ENCODE results near the gene BRINP2. TPM values are rescaled to one million over a fixed set of nuclear protein-coding genes. Genes with fewer than 3 reads are reported as not detected.

The BRINP2 gene
- polyA plus RNA-seq, 2 of the 4 experiments (the other 2 are of a cell fraction) = 0.04 to 0.09 TPM

GRCh38 chr1:177229781-177230180 is 59.0 kb downstream of the BRINP2 start:
- Histone ChIP-seq H3K9me3 (no peaks in the 10 kb centered on the region), H3K4me1 (peaks cover 9% of the 10 kb centered on the region; the same call in 1 of the 3 replicates), H3K4me2 (no peak overlapping the region), H3K4me3 (no peak overlapping the region), H3K27ac (no peak overlapping the region)
- 87% methylated on average over 14 of the region's 20 CpGs for WGBS (ENCODE audit: missing lambda C conversion rate)
- CTCF ChIA-PET = interaction anchor here (0.8 to 2.3 kb wide), 2 partner anchors 9 to 48 kb away, joined by 3 to 9 read pairs; no protein-coding TSS in a partner anchor
- no peak for DNase-seq (ENCODE audit: low read depth in 1 of 2, low spot score in 1 of 2)
- TF ChIP-seq GATA3 (IDR thresholded peaks at IDR 0.05; ENCODE audit: borderline replicate concordance) (no peak), RFX5 (IDR thresholded peaks at IDR 0.05) (no peak), MAZ (IDR thresholded peaks at IDR 0.05; ENCODE audit: borderline replicate concordance, low read depth, low read length) (no peak), RCOR1 (IDR thresholded peaks at IDR 0.05; ENCODE audit: low read depth, low read length) (no peak), HDAC2 (IDR thresholded peaks at IDR 0.05) (no peak), HOXB13 (CRISPR knock-in tag; IDR thresholded peaks at IDR 0.05; ENCODE audit: low read depth) (no peak), MAX (IDR thresholded peaks at IDR 0.05) (no peak), EP300 (IDR thresholded peaks at IDR 0.05) (no peak), BHLHE40 (IDR thresholded peaks at IDR 0.05; ENCODE audit: low read depth, low read length) (no peak)
- FAIRE-seq = no peak
- ATAC-seq = no peak
- POLR2A ChIA-PET = no interaction called here

DNA sequence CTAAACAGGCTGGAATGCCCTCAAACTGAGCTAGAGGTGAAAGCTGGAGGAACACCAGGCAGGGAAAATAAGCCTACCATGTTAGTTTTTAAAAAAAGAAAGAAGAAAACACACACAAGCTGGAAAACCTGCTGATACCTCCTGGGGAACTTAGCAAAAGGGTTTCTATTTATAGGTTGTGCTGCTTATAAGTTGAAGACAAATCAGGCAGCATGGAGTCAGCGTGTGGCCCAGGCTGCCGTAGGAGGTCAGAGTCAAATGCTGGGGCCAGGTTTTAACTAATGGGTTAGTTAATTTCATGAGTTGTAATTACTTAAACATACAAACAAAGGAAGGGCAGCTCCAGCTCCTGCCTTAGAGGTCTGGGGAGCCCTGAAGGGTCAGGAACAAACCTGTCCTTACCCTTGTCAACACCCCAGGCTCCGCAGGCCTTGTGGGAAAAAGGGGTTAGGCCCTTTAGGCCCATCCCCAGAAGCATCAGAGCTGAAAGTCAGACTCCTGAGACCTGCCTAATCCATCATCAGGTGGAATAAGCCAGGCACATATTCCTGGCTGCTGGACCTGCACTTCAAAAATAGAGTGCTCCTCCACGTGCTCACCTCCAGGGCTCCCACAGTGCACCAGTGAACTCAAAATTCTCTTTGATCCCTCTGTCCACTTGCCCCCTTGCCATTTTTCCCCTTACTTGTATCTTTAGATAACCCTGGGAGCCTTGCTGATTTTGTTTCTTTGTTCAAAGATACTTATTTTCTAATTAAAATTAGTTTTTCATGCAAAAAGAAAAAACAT is 59.7 kb downstream of the BRINP2 start:
- DNase-seq (ENCODE audit: low read depth in 1 of 2, low spot score in 1 of 2) (no peak), ATAC-seq (no peak), FAIRE-seq (no peak)
- ChIA-PET CTCF (interaction anchor here (0.8 to 2.3 kb wide), 2 partner anchors 12 to 49 kb away, joined by 4 to 9 read pairs; no protein-coding TSS in a partner anchor), POLR2A (no interaction called here)
- Histone ChIP-seq H3K27ac (no peak overlapping the region), H3K9me3 (no peaks in the 10 kb centered on the region), H3K4me1 (peaks cover 9% of the 10 kb centered on the region; the same call in 1 of the 3 replicates), H3K4me2 (no peak overlapping the region), H3K4me3 (no peak overlapping the region)
- 68% methylated on average over 4 of the region's 4 CpGs for WGBS (ENCODE audit: missing lambda C conversion rate)
- TF ChIP-seq REST (IDR thresholded peaks at IDR 0.05) = no peak
- no peak for TF ChIP-seq ZNF302 (CRISPR knock-in tag; IDR thresholded peaks at IDR 0.05)

- no peak for FAIRE-seq
- POLR2A ChIA-PET = no interaction called here
Measured at GRCh38 chr1:177235350-177235749, 64.6 kb downstream of the BRINP2 start.

GRCh38 chr1:177236962-177237361 is 66.2 kb downstream of the BRINP2 start:
- Histone ChIP-seq H3K4me2 (no peak overlapping the region), H3K27ac (no peak overlapping the region), H3K4me3 (no peak overlapping the region), H3K4me1 (no peaks in the 10 kb centered on the region), H3K9me3 (no peaks in the 10 kb centered on the region)
- WGBS (ENCODE audit: missing lambda C conversion rate) = 59% methylated on average over 4 of the region's 4 CpGs
- no peak for TF ChIP-seq MAZ (IDR thresholded peaks at IDR 0.05; ENCODE audit: borderline replicate concordance, low read depth, low read length)
- no peak for TF ChIP-seq BHLHE40 (IDR thresholded peaks at IDR 0.05; ENCODE audit: low read depth, low read length)
- TF ChIP-seq EHMT2 (IDR thresholded peaks at IDR 0.05; ENCODE audit: low read depth) = no peak
- TF ChIP-seq JUN (IDR thresholded peaks at IDR 0.05) = no peak
- TF ChIP-seq MAX (IDR thresholded peaks at IDR 0.05) = no peak
- no peak for TF ChIP-seq MYC (IDR thresholded peaks at IDR 0.05; ENCODE audit: borderline replicate concordance, low read length)
- no peak for TF ChIP-seq FOSB (CRISPR knock-in tag; IDR thresholded peaks at IDR 0.05)
- no peak for TF ChIP-seq CBX2 (IDR thresholded peaks at IDR 0.05; ENCODE audit: borderline replicate concordance, low read depth)
- TF ChIP-seq HOXB13 (CRISPR knock-in tag; IDR thresholded peaks at IDR 0.05; ENCODE audit: low read depth) = no peak
- no peak for TF ChIP-seq POLR2AphosphoS2 (conservative IDR thresholded peaks at IDR 0.05; ENCODE audit: low read length)
- TF ChIP-seq HES2 (IDR thresholded peaks at IDR 0.05) = no peak
- TF ChIP-seq NR3C1 (IDR thresholded peaks at IDR 0.05) = no peak
- TF ChIP-seq RFX5 (IDR thresholded peaks at IDR 0.05) = no peak
- TF ChIP-seq CHD4 (IDR thresholded peaks at IDR 0.05; ENCODE audit: borderline replicate concordance) = no peak
- TF ChIP-seq GATA3 (IDR thresholded peaks at IDR 0.05; ENCODE audit: borderline replicate concordance) = no peak
- TF ChIP-seq, protein P1, sequence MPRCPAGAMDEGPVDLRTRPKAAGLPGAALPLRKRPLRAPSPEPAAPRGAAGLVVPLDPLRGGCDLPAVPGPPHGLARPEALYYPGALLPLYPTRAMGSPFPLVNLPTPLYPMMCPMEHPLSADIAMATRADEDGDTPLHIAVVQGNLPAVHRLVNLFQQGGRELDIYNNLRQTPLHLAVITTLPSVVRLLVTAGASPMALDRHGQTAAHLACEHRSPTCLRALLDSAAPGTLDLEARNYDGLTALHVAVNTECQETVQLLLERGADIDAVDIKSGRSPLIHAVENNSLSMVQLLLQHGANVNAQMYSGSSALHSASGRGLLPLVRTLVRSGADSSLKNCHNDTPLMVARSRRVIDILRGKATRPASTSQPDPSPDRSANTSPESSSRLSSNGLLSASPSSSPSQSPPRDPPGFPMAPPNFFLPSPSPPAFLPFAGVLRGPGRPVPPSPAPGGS (IDR thresholded peaks at IDR 0.05) = no peak
- no peak for DNase-seq (ENCODE audit: low read depth in 1 of 2, low spot score in 1 of 2)
- ChIA-PET POLR2A (no interaction called here), CTCF (interaction anchor here (1.0 kb wide), 1 partner anchor 339 kb away, joined by 3 read pairs; no protein-coding TSS in a partner anchor)
- no peak for ATAC-seq
- no peak for FAIRE-seq

More at GRCh38 chr1:177235350-177235749, 64.6 kb downstream of the BRINP2 start:
- Histone ChIP-seq H3K9me3 (no peaks in the 10 kb centered on the region), H3K4me1 (no peaks in the 10 kb centered on the region), H3K4me2 (no peak overlapping the region), H3K4me3 (no peak overlapping the region), H3K27ac (no peak overlapping the region)
- CTCF ChIA-PET = no interaction called here
- ATAC-seq (no peak), DNase-seq (ENCODE audit: low read depth in 1 of 2, low spot score in 1 of 2) (no peak)
- WGBS (ENCODE audit: missing lambda C conversion rate) = 66% methylated on average over 7 of the region's 7 CpGs
- no peak for TF ChIP-seq NR3C1 (IDR thresholded peaks at IDR 0.05)
- TF ChIP-seq ZNF302 (CRISPR knock-in tag; IDR thresholded peaks at IDR 0.05) = no peak
- TF ChIP-seq MAFK (IDR thresholded peaks at IDR 0.05; ENCODE audit: partially characterized antibody) = no peak
- no peak for TF ChIP-seq RARB (CRISPR knock-in tag; IDR thresholded peaks at IDR 0.05)

Data from A549 (cell line).